Tibial artery (tissue), 4 donors: ENCODE results near the gene TBX19.
A peak's percentile ranks its signal among the peaks of the same experiment; 100 is the strongest.

ENCODE experiments used
- DNase-seq, 2 donors: peaks; one replicate each; pipeline ENCODE4 v3.0.0-alpha.2; 2019
- H3K27ac ChIP-seq, 2 donors: fragments of 200-600 bp; sonication (generic) in 1 of 2; 1 replicate in 1 of 2; 2 replicates in 1 of 2; pipeline ENCODE4 v1.5.1; 2018 to 2019; ENCODE audit warnings: mild to moderate bottlenecking in 1 of 2
- H3K27me3 ChIP-seq, 2 donors: fragments of 200-600 bp; sonication (generic) in 1 of 2; one replicate each; pipeline versions ENCODE4 v1.5.1 to v1.6.0; 2016 to 2019
- H3K36me3 ChIP-seq, 3 donors: fragments of 200-600 bp; sonication (generic) in 2 of 3; one replicate each; pipeline ENCODE4 v1.5.1; 2016 to 2019; ENCODE audit warnings: mild to moderate bottlenecking in 2 of 3
- H3K4me1 ChIP-seq, 4 donors: fragments of 200-600 bp; sonication (generic) in 2 of 4; 1 replicate in 3 of 4; 2 replicates in 1 of 4; pipeline ENCODE4 v1.5.1; 2016 to 2019
- H3K4me3 ChIP-seq, 2 donors: fragments of 200-600 bp; sonication (generic) in 1 of 2; 1 replicate in 1 of 2; 2 replicates in 1 of 2; pipeline ENCODE4 v1.5.1; 2018 to 2019; ENCODE audit warnings: mild to moderate bottlenecking in 2 of 2
- H3K9me3 ChIP-seq, 3 donors: fragments of 200-600 bp; sonication (generic) in 1 of 3; one replicate each; pipeline ENCODE4 v1.5.1; 2016 to 2019
- intact Hi-C: fragments of 100-400 bp; cut with DNase I; formaldehyde crosslinking; loops from one replicate; pipeline ENCODE4 v1.15.0; 2023; ENCODE audit warnings: low total_unique reads
- TF ChIP-seq, protein P1 (sequence below), 2 experiments: fragments of 200-600 bp in 1 of 2; fragments of 450-650 bp in 1 of 2; IDR thresholded peaks; one replicate each; pipeline ENCODE4 v1.5.1; 2017 to 2019; ENCODE audit warnings: antibody characterized with exemption in 2 of 2, mild to moderate bottlenecking in 1 of 2, moderate library complexity in 1 of 2

The TBX19 gene

GRCh38 chr1:168320800-168321450 is 40.2 kb downstream of the TBX19 start:
- no peak overlapping the region for H3K4me3 ChIP-seq
- no peaks in the 10 kb centered on the region for H3K27me3 ChIP-seq
- no peaks in the 10 kb centered on the region for H3K9me3 ChIP-seq
- H3K36me3 ChIP-seq, result peaks cover 0 to 6% (median 0%) of the 10 kb centered on the region in 3 donors
- DNase-seq, result peak in 1 of 2 donors; percentile 22
- intact Hi-C loops, result no loop called here
- no peaks in the 10 kb centered on the region for H3K4me1 ChIP-seq
- TF ChIP-seq, protein P1, sequence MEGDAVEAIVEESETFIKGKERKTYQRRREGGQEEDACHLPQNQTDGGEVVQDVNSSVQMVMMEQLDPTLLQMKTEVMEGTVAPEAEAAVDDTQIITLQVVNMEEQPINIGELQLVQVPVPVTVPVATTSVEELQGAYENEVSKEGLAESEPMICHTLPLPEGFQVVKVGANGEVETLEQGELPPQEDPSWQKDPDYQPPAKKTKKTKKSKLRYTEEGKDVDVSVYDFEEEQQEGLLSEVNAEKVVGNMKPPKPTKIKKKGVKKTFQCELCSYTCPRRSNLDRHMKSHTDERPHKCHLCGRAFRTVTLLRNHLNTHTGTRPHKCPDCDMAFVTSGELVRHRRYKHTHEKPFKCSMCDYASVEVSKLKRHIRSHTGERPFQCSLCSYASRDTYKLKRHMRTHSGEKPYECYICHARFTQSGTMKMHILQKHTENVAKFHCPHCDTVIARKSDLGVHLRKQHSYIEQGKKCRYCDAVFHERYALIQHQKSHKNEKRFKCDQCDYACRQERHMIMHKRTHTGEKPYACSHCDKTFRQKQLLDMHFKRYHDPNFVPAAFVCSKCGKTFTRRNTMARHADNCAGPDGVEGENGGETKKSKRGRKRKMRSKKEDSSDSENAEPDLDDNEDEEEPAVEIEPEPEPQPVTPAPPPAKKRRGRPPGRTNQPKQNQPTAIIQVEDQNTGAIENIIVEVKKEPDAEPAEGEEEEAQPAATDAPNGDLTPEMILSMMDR (IDR thresholded peaks at IDR 0.05), result no peak
- H3K27ac ChIP-seq, result no peak overlapping the region

GRCh38 chr1:168321945-168322344 is 41.3 kb downstream of the TBX19 start:
- Histone ChIP-seq H3K4me3 (no peak overlapping the region), H3K36me3 (peaks cover 0 to 6% (median 0%) of the 10 kb centered on the region in 3 donors), H3K27ac (no peak overlapping the region), H3K4me1 (no peaks in the 10 kb centered on the region), H3K9me3 (no peaks in the 10 kb centered on the region), H3K27me3 (no peaks in the 10 kb centered on the region)
- intact Hi-C loops, result no loop called here
- TF ChIP-seq, protein P1 (IDR thresholded peaks at IDR 0.05), result peak in 1 of 2 experiments; percentile 23
- DNase-seq, result no peak

GRCh38 chr1:168324745-168325425 is 44.2 kb downstream of the TBX19 start:
- no peak for DNase-seq
- intact Hi-C loops, result no loop called here

GRCh38 chr1:168328731-168329364 is 48.2 kb downstream of the TBX19 start:
- Histone ChIP-seq H3K27me3 (no peaks in the 10 kb centered on the region), H3K27ac (no peak overlapping the region), H3K4me1 (no peaks in the 10 kb centered on the region), H3K4me3 (no peak overlapping the region), H3K9me3 (no peaks in the 10 kb centered on the region), H3K36me3 (peaks cover 0 to 3% (median 0%) of the 10 kb centered on the region in 3 donors)
- no peak for DNase-seq
- intact Hi-C loops, result no loop called here
- TF ChIP-seq, protein P1 (IDR thresholded peaks at IDR 0.05), result no peak

More at GRCh38 chr1:168324745-168325425, 44.2 kb downstream of the TBX19 start:
- H3K36me3 ChIP-seq, result peaks cover 0 to 6% (median 0%) of the 10 kb centered on the region in 3 donors
- H3K27ac ChIP-seq, result no peak overlapping the region
- H3K4me1 ChIP-seq, result no peaks in the 10 kb centered on the region
- no peaks in the 10 kb centered on the region for H3K9me3 ChIP-seq
- TF ChIP-seq, protein P1 (IDR thresholded peaks at IDR 0.05), result no peak
- no peak overlapping the region for H3K4me3 ChIP-seq
- no peaks in the 10 kb centered on the region for H3K27me3 ChIP-seq

GRCh38 chr1:168330285-168330684 is 49.6 kb downstream of the TBX19 start:
- Histone ChIP-seq H3K9me3 (no peaks in the 10 kb centered on the region), H3K4me3 (no peak overlapping the region), H3K4me1 (no peaks in the 10 kb centered on the region), H3K36me3 (no peaks in the 10 kb centered on the region), H3K27me3 (no peaks in the 10 kb centered on the region), H3K27ac (no peak overlapping the region)
- no peak for DNase-seq
- TF ChIP-seq, protein P1 (IDR thresholded peaks at IDR 0.05), result no peak
- intact Hi-C loops, result no loop called here
